Ishikawa (cell line): ENCODE measurements around the gene TSPAN18.

ENCODE experiments used
- CEBPB ChIP-seq: IDR thresholded peaks from 2 replicates; pipeline ENCODE4 v1.6.1; 2012
- CREB1 ChIP-seq: IDR thresholded peaks from 2 replicates; pipeline ENCODE4 v1.6.1; 2012; ENCODE audit warnings: low read depth
- EGR1 ChIP-seq: IDR thresholded peaks from 2 replicates; pipeline ENCODE4 v1.6.1; 2012
- EP300 ChIP-seq: IDR thresholded peaks from 2 replicates; pipeline ENCODE4 v1.6.1; 2012; ENCODE audit warnings: borderline replicate concordance
- FOXM1 ChIP-seq: IDR thresholded peaks from 2 replicates; pipeline ENCODE4 v1.6.1; 2012; ENCODE audit warnings: low read depth, borderline replicate concordance
- NFIC ChIP-seq: IDR thresholded peaks from 2 replicates; pipeline ENCODE4 v1.6.1; 2012
- RAD21 ChIP-seq: IDR thresholded peaks from 2 replicates; pipeline ENCODE4 v1.6.1; 2012; ENCODE audit warnings: low read depth
- TAF1 ChIP-seq: IDR thresholded peaks from 2 replicates; pipeline ENCODE4 v1.6.1; 2012; ENCODE audit warnings: low read depth, mild to moderate bottlenecking
- TCF12 ChIP-seq: IDR thresholded peaks from 2 replicates; pipeline ENCODE4 v1.6.1; 2012; ENCODE audit warnings: low read depth
- TEAD4 ChIP-seq: IDR thresholded peaks from 2 replicates; pipeline ENCODE4 v1.6.1; 2012
- USF1 ChIP-seq: IDR thresholded peaks from 2 replicates; pipeline ENCODE4 v1.6.1; 2012
- YY1 ChIP-seq: IDR thresholded peaks from 2 replicates; pipeline ENCODE4 v1.6.1; 2012; ENCODE audit warnings: low read depth
- ZBTB7A ChIP-seq: IDR thresholded peaks from 2 replicates; pipeline ENCODE4 v1.6.1; 2012; ENCODE audit warnings: low read depth
- TF ChIP-seq, protein P1 (sequence below): IDR thresholded peaks from 2 replicates; pipeline ENCODE4 v1.6.1; 2012; ENCODE audit warnings: low read depth, mild to moderate bottlenecking
- TF ChIP-seq, protein P2 (sequence below): IDR thresholded peaks from 2 replicates; pipeline ENCODE4 v1.6.1; 2012

TSPAN18 gene

GRCh38 chr11:44709966-44710365 lies 16.8 kb upstream of the TSPAN18 start:
- TF ChIP-seq YY1 (no peak), TAF1 (no peak), TEAD4 (no peak), EGR1 (no peak), ZBTB7A (no peak)
- TF ChIP-seq, protein P1, sequence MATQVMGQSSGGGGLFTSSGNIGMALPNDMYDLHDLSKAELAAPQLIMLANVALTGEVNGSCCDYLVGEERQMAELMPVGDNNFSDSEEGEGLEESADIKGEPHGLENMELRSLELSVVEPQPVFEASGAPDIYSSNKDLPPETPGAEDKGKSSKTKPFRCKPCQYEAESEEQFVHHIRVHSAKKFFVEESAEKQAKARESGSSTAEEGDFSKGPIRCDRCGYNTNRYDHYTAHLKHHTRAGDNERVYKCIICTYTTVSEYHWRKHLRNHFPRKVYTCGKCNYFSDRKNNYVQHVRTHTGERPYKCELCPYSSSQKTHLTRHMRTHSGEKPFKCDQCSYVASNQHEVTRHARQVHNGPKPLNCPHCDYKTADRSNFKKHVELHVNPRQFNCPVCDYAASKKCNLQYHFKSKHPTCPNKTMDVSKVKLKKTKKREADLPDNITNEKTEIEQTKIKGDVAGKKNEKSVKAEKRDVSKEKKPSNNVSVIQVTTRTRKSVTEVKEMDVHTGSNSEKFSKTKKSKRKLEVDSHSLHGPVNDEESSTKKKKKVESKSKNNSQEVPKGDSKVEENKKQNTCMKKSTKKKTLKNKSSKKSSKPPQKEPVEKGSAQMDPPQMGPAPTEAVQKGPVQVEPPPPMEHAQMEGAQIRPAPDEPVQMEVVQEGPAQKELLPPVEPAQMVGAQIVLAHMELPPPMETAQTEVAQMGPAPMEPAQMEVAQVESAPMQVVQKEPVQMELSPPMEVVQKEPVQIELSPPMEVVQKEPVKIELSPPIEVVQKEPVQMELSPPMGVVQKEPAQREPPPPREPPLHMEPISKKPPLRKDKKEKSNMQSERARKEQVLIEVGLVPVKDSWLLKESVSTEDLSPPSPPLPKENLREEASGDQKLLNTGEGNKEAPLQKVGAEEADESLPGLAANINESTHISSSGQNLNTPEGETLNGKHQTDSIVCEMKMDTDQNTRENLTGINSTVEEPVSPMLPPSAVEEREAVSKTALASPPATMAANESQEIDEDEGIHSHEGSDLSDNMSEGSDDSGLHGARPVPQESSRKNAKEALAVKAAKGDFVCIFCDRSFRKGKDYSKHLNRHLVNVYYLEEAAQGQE, result no peak
- TF ChIP-seq, protein P2, sequence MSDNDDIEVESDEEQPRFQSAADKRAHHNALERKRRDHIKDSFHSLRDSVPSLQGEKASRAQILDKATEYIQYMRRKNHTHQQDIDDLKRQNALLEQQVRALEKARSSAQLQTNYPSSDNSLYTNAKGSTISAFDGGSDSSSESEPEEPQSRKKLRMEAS, result no peak

DNA sequence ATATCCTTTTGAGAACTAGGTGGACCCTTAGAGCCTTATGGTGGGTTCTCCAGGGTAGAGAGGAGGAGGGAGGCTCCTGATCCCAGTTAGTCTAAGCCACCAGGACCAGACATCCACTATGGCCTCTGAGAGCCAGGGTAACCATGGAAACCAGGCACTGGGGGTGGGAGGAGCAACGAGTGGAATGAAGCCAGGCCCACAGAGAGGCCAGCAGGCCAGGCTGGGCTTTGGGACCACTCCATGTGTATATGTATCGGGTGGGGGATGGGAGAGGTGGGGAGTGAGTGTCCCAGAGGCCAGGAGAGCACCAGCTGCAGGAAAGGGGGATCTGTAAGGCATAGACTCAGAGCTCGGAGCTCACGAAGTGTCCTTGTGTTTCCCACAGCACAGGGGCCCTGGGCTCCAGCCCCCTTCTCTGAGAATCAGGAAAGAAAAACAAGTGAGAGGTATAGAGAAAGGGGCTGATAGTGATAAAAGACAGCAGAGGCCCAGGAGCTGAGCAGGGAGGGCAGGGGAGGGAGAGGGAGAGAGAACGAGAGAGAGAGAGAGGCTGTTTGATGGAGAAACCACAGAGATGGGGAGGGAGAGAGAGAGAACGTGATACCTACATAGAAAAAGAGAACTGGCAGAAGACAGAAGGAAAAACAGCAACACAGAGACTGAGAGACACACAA lies 15.5 kb upstream of the TSPAN18 start:
- TF ChIP-seq EP300 (no peak), EGR1 (no peak), CREB1 (no peak), TEAD4 (no peak), RAD21 (no peak)
- TF ChIP-seq, protein P2, result no peak
- TF ChIP-seq, protein P1, result no peak

DNA sequence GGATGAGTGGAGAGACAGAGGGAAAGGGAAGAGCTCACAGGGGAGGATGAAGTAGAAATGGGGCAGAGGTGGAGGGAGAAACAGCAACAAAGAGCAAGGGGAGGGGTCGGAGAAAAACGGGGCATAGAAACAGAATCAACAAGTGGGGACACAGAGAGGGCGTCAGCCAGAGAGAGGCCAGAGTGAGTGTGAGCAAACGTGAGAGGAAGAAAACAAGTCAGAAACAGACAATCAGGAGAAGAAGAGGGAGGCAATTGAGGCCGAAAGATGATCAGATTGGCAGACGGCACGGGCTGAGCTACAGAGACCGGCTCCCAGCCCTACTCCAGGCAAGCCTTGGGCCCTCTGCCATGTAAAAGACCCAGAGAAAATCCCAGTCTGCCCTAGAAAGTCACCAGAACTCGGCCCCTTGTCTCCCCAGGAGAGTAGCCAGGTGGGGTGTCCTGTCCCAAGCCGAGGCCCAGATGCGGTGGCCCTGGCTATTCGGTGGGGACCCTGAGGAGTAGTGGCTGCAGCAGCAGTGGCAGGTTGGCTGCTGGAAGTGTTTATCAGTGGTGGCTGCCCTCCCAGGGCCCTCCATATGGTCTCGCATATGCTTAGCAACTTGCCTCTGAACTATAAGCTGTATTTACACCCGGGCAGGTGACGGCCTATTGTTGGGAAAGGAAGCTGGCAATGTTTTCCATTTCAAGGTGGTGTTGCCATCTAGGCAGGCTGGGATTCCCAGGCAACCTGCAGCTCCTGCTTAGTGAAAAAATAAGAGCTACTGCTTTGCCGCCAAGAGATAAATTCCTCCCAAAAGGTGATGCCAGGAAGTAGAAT lies 14.8 kb upstream of the TSPAN18 start:
- TF ChIP-seq YY1 (no peak), TAF1 (no peak), TCF12 (no peak), ZBTB7A (no peak), CEBPB (no peak), FOXM1 (no peak), CREB1 (no peak), TEAD4 (no peak), EGR1 (no peak), NFIC (no peak), RAD21 (no peak), USF1 (no peak), EP300 (no peak)
- TF ChIP-seq, protein P2, result no peak
- TF ChIP-seq, protein P1, result no peak

- TF ChIP-seq YY1, result no peak
- no peak for TF ChIP-seq RAD21
- no peak for TF ChIP-seq TAF1
- no peak for TF ChIP-seq TCF12
- TF ChIP-seq TEAD4, result no peak
- no peak for TF ChIP-seq EGR1
- TF ChIP-seq CREB1, result no peak
- TF ChIP-seq FOXM1, result no peak
- TF ChIP-seq NFIC, result no peak
- TF ChIP-seq, protein P1, result no peak
- TF ChIP-seq ZBTB7A, result no peak
- TF ChIP-seq USF1, result no peak
- TF ChIP-seq EP300, result no peak
- TF ChIP-seq CEBPB, result no peak
- TF ChIP-seq, protein P2, result no peak
Observed at GRCh38 chr11:44713022-44713421, 13.7 kb upstream of the TSPAN18 start.
